Endothelial cell of umbilical vein (primary cell): Measurements from ENCODE around the gene PSD4. TPM values are rescaled to one million over a fixed set of nuclear protein-coding genes. Genes with fewer than 3 reads are reported as not detected.
A peak's percentile ranks its signal among the peaks of the same experiment; 100 is the strongest.

Experiments
- BruUV-seq: library from RNA; stranded (reverse); fragments of 400-500 nt; replicated peaks from 2 replicates; lab custom pipeline; 2021; lab: Mats Ljungman, UMichigan
- CTCF ChIA-PET: fragments of 300-600, 350-600 bp; sonication (Branson Sonifier 250); formaldehyde crosslinking; loops from one replicate; lab custom pipeline; 2021; ENCODE audit warnings: antibody characterized with exemption, inconsistent platforms; lab: Charles Lee
- POLR2A ChIA-PET: fragments of 300-600, 350-600 bp; sonication (Branson Sonifier 250); formaldehyde crosslinking; loops from one replicate; lab custom pipeline; 2021; ENCODE audit warnings: antibody characterized with exemption, inconsistent platforms; lab: Charles Lee
- DNase-seq: peaks from one replicate; pipeline ENCODE4 v3.0.0-alpha.2; 2011; ENCODE audit warnings: low read depth, low spot score
- FAIRE-seq: peaks from 2 replicates; lab custom pipeline; 2011; peaks lifted over from hg19 to GRCh38; lab: Jason Lieb, UNC
- H2AFZ ChIP-seq: 2 replicates; pipeline ENCODE4 v1.6.0; 2012; ENCODE audit warnings: low read depth, low read length, control low read depth, inconsistent platforms
- H3K27ac ChIP-seq: 2 replicates; pipeline ENCODE4 v1.5.1; 2011; ENCODE audit warnings: low read depth, mild to moderate bottlenecking, control low read depth, low read length, moderate library complexity; ENCODE audit not compliant: insufficient read depth
- H3K27me3 ChIP-seq, 2 experiments: 2 replicates each; pipeline versions ENCODE4 v1.6.0 to v1.6.1; 2011; ENCODE audit warnings: low read length in 2 of 2, mixed read lengths in 1 of 2; ENCODE audit not compliant: control insufficient read depth in 2 of 2, insufficient read depth in 2 of 2
- H3K36me3 ChIP-seq, 2 experiments: 2 replicates in 1 of 2; 3 replicates in 1 of 2; pipeline ENCODE4 v1.5.1; 2011; ENCODE audit warnings: low read length in 2 of 2, mild to moderate bottlenecking in 1 of 2, moderate library complexity in 1 of 2; ENCODE audit not compliant: control insufficient read depth in 2 of 2, insufficient read depth in 2 of 2; ENCODE audit errors: extremely low read depth in 1 of 2
- H3K4me1 ChIP-seq: 3 replicates; pipeline ENCODE4 v1.5.1; 2011; ENCODE audit warnings: mild to moderate bottlenecking, low read length; ENCODE audit not compliant: control insufficient read depth, insufficient read depth; ENCODE audit errors: extremely low read depth
- H3K4me2 ChIP-seq: 2 replicates; pipeline ENCODE4 v1.6.1; 2011; ENCODE audit warnings: low read length, control low read depth, mixed read lengths; ENCODE audit not compliant: insufficient read depth
- H3K4me3 ChIP-seq, 3 experiments: fragments of 200-600 bp in 1 of 3; sonication (generic), shearing (Covaris generic) in 1 of 3; replicated peaks in 1 of 3; 2 replicates each; pipeline ENCODE4 v1.5.1; 2011 to 2016; ENCODE audit warnings: control low read depth in 3 of 3, low read length in 3 of 3, mild to moderate bottlenecking in 2 of 3, inconsistent platforms in 1 of 3, low read depth in 1 of 3, moderate library complexity in 1 of 3; ENCODE audit not compliant: insufficient read depth in 1 of 3
- H3K79me2 ChIP-seq: 2 replicates; pipeline ENCODE4 v1.6.0; 2012; ENCODE audit warnings: low read length, inconsistent platforms; ENCODE audit not compliant: control insufficient read depth, insufficient read depth
- H3K9ac ChIP-seq: replicated peaks from 2 replicates; pipeline ENCODE3; 2011; ENCODE audit warnings: low read length, control low read depth; ENCODE audit not compliant: insufficient read depth; ENCODE audit errors: extremely low read depth
- H3K9me1 ChIP-seq: replicated peaks from 3 replicates; pipeline ENCODE4 v1.6.0; 2011; ENCODE audit warnings: mild to moderate bottlenecking, low read length; ENCODE audit not compliant: control insufficient read depth, insufficient read depth; ENCODE audit errors: extremely low read depth
- H3K9me3 ChIP-seq: replicated peaks from 2 replicates; pipeline ENCODE4 v1.5.1; 2012; ENCODE audit warnings: low read length, inconsistent platforms; ENCODE audit not compliant: control insufficient read depth, insufficient read depth
- H4K20me1 ChIP-seq: replicated peaks from 2 replicates; pipeline ENCODE3; 2011; ENCODE audit warnings: mild to moderate bottlenecking, low read length; ENCODE audit not compliant: control insufficient read depth, insufficient read depth; ENCODE audit errors: extremely low read depth
- CTCF ChIP-seq, 2 donors: IDR thresholded peaks; 1 replicate in 1 of 2; 2 replicates in 1 of 2; pipeline ENCODE4 v1.5.1; 2011; ENCODE audit warnings: low read length in 2 of 2, mild to moderate bottlenecking in 2 of 2, moderate library complexity in 2 of 2, control low read depth in 1 of 2, inconsistent platforms in 1 of 2, low read depth in 1 of 2; ENCODE audit not compliant: insufficient read depth in 1 of 2; ENCODE audit errors: extremely low read depth in 1 of 2
- EZH2 ChIP-seq: IDR thresholded peaks from 2 replicates; pipeline ENCODE4 v1.6.1; 2012; ENCODE audit warnings: borderline replicate concordance, low read depth, mild to moderate bottlenecking, moderate library complexity, low read length, inconsistent platforms; ENCODE audit not compliant: severe bottlenecking
- GATA2 ChIP-seq: IDR thresholded peaks from 2 replicates; pipeline ENCODE4 v1.7.0; 2011; ENCODE audit warnings: low read depth, mild to moderate bottlenecking, moderate library complexity, mixed read lengths, low read length; ENCODE audit not compliant: insufficient read length, insufficient read depth
- MAX ChIP-seq: IDR thresholded peaks from 2 replicates; pipeline ENCODE4 v1.6.1; 2011; ENCODE audit not compliant: insufficient read depth, insufficient read length
- POLR2AphosphoS5 ChIP-seq: IDR thresholded peaks from 2 replicates; pipeline ENCODE4 v1.6.1; 2012; ENCODE audit warnings: low read depth, mild to moderate bottlenecking, control low read depth, low read length, moderate library complexity; ENCODE audit not compliant: insufficient read depth
- dilution Hi-C: fragments of 300-500 bp; cut with MboI; formaldehyde crosslinking; loops from one replicate; pipeline ENCODE4 v1.15.0; 2019; ENCODE audit warnings: low sequenced_read_pairs; ENCODE audit not compliant: extremely low pct_ligation_motif_present
- intact Hi-C: fragments of 100-400 bp; cut with micrococcal nuclease; formaldehyde crosslinking; loops from one replicate; pipeline ENCODE4 v1.10.0; 2022
- polyA plus RNA-seq, 4 experiments: library from polyadenylated mRNA; depleted of rRNA in 3 of 4; stranded (reverse) in 3 of 4; unstranded in 1 of 4; fragments of >200 nt; gene quantifications; 2 replicates each; pipeline versions ENCODE4 v1.2.1 to v1.2.3, GENCODE V29; 2011 to 2012; ENCODE audit warnings: missing spikeins in 1 of 4
- total RNA-seq: library from RNA; stranded (reverse); gene quantifications from 2 replicates; pipeline ENCODE4 v1.2.3, GENCODE V29; 2021

The PSD4 gene
- total and polyA plus RNA-seq, 2 donors (not counting 3 experiments of a cell fraction or from before 2014, with no cell fraction given): 0.01 to 0.24 TPM

GRCh38 chr2:113246606-113247005 is 72.8 kb downstream of the PSD4 start:
- ChIA-PET POLR2A (no interaction called here), CTCF (interaction anchor here (0.8 to 5.9 kb wide), 7 partner anchors 11 to 143 kb away, joined by 3 to 109 read pairs (median 10); no protein-coding TSS in a partner anchor)
- H3K36me3 ChIP-seq: no peaks in the 10 kb centered on the region
- H3K4me2 ChIP-seq: no peak overlapping the region
- no TSS peak for BruUV-seq
- no peak for FAIRE-seq
- no peaks in the 10 kb centered on the region for H3K9me3 ChIP-seq
- H3K9ac ChIP-seq: no peak overlapping the region
- H3K4me3 ChIP-seq: no peak overlapping the region
- H3K79me2 ChIP-seq: no peaks in the 10 kb centered on the region
- H2AFZ ChIP-seq: no peak overlapping the region
- TF ChIP-seq EZH2: no peak
- intact Hi-C loops: no loop called here
- H3K9me1 ChIP-seq: no peaks in the 10 kb centered on the region
- peaks cover under 1% of the 10 kb centered on the region for H3K4me1 ChIP-seq
- dilution Hi-C loops: no loop called here
- no peak for DNase-seq
- H3K27me3 ChIP-seq: no peaks in the 10 kb centered on the region
- no peaks in the 10 kb centered on the region for H4K20me1 ChIP-seq
- H3K27ac ChIP-seq: no peak overlapping the region

DNA sequence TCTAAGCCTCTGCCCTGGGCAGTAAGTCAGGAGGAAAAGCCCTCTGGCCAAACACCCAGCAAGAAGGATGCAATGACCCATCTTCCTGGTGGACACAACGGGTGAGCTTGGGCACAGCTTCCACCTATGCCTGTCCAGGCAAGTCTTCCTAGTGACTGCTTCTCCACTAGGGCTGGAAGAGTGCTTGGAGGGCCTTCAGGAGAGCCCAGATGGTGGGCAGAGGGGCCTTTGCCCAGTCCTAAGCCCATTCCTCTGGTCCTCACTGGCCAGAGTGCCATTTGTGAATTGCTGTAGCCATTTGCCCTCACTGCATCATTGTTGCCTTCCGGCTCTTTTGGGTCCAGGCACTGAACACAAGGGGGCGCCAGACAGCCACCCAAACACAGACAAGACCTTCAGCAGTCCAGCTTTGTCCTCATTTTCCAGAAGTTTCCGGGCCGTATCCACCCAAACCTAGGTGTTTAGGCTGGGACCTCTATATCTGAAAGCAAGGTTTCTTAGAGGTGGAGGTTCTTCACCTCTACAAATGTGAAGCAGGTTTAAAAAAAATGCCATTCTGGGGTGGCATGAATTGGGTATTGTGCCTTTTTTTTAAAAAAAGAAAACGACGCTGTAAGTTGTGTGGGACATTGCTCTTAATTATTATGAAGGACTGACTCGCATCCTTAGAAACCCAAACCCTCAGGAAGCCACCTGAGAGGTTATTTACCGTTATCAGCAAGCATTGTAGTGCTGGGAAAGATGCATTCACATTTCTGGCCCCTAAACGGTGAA is 75.4 kb downstream of the PSD4 start:
- intact Hi-C loops (loop anchor here (1.0 kb wide), 3 partner anchors 45 to 141 kb away; no protein-coding TSS in a partner anchor), dilution Hi-C loops (no loop called here)
- Histone ChIP-seq H3K9ac (no peak overlapping the region), H3K27ac (no peak overlapping the region), H3K79me2 (no peaks in the 10 kb centered on the region), H4K20me1 (no peaks in the 10 kb centered on the region), H3K9me1 (no peaks in the 10 kb centered on the region), H3K4me1 (no peaks in the 10 kb centered on the region), H3K9me3 (no peaks in the 10 kb centered on the region), H3K27me3 (no peaks in the 10 kb centered on the region), H2AFZ (no peak overlapping the region), H3K36me3 (no peaks in the 10 kb centered on the region), H3K4me2 (no peak overlapping the region), H3K4me3 (no peak overlapping the region)
- CTCF ChIA-PET: interaction anchor here (0.6 to 5.9 kb wide), 33 partner anchors 10 to 140 kb away, joined by 3 to 109 read pairs (median 5); partner anchors contain the start of gene PAX8
- FAIRE-seq (peak; percentile 83), DNase-seq (peak; percentile 67)
- peak; percentile 90 to 91 for TF ChIP-seq CTCF (IDR thresholded peaks at IDR 0.05; ENCODE audit: extremely low read depth in 1 of 2, insufficient read depth in 1 of 2, low read depth in 1 of 2, low read length in 2 of 2)
- TF ChIP-seq GATA2: no peak
- no peak for TF ChIP-seq POLR2AphosphoS5
- no peak for TF ChIP-seq MAX
- POLR2A ChIA-PET: interaction anchor here (0.5 kb wide), 1 partner anchor 133 kb away, joined by 3 read pairs; no protein-coding TSS in a partner anchor
- no TSS peak for BruUV-seq
